ENCODE data around the gene CECR2.

CECR2 gene

DNA sequence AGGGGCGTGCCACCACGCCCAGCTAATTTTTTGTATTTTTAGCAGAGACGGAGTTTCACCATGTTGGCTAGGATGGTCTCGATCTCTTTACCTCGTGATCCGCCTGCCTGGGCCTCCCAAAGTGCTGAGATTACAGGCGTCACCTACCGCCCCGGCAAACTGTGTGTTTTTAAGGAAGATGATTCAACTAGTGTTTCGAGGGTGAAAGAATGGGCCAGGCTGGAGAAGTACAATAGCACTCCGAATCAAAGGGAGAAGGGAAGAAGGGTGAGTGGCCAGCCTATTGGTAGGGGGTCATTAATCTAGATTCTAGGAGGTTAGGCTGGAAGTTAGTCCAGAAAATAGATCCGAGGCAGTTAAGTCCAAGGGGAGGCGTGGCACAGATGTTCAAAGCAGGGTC, 2.9 kb upstream of the CECR2 start:
- TF ChIP-seq, protein P1, sequence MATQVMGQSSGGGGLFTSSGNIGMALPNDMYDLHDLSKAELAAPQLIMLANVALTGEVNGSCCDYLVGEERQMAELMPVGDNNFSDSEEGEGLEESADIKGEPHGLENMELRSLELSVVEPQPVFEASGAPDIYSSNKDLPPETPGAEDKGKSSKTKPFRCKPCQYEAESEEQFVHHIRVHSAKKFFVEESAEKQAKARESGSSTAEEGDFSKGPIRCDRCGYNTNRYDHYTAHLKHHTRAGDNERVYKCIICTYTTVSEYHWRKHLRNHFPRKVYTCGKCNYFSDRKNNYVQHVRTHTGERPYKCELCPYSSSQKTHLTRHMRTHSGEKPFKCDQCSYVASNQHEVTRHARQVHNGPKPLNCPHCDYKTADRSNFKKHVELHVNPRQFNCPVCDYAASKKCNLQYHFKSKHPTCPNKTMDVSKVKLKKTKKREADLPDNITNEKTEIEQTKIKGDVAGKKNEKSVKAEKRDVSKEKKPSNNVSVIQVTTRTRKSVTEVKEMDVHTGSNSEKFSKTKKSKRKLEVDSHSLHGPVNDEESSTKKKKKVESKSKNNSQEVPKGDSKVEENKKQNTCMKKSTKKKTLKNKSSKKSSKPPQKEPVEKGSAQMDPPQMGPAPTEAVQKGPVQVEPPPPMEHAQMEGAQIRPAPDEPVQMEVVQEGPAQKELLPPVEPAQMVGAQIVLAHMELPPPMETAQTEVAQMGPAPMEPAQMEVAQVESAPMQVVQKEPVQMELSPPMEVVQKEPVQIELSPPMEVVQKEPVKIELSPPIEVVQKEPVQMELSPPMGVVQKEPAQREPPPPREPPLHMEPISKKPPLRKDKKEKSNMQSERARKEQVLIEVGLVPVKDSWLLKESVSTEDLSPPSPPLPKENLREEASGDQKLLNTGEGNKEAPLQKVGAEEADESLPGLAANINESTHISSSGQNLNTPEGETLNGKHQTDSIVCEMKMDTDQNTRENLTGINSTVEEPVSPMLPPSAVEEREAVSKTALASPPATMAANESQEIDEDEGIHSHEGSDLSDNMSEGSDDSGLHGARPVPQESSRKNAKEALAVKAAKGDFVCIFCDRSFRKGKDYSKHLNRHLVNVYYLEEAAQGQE (IDR thresholded peaks at IDR 0.05; ENCODE audit: insufficient replicate concordance, low read depth): no peak
- TF ChIP-seq SPI1 (IDR thresholded peaks at IDR 0.05; ENCODE audit: borderline replicate concordance, low read depth) (no peak), GABPA (IDR thresholded peaks at IDR 0.05; ENCODE audit: low read depth) (no peak)
- TF ChIP-seq, protein P2, sequence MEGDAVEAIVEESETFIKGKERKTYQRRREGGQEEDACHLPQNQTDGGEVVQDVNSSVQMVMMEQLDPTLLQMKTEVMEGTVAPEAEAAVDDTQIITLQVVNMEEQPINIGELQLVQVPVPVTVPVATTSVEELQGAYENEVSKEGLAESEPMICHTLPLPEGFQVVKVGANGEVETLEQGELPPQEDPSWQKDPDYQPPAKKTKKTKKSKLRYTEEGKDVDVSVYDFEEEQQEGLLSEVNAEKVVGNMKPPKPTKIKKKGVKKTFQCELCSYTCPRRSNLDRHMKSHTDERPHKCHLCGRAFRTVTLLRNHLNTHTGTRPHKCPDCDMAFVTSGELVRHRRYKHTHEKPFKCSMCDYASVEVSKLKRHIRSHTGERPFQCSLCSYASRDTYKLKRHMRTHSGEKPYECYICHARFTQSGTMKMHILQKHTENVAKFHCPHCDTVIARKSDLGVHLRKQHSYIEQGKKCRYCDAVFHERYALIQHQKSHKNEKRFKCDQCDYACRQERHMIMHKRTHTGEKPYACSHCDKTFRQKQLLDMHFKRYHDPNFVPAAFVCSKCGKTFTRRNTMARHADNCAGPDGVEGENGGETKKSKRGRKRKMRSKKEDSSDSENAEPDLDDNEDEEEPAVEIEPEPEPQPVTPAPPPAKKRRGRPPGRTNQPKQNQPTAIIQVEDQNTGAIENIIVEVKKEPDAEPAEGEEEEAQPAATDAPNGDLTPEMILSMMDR (IDR thresholded peaks at IDR 0.05; ENCODE audit: insufficient read depth, low read length): no peak
- H3K27me3 ChIP-seq (ENCODE audit: insufficient read depth, poor library complexity, severe bottlenecking): peaks cover 33% of the 10 kb centered on the region
- DNase-seq (ENCODE audit: low read depth in 1 of 2, low spot score in 1 of 2): no peak
- H3K27ac ChIP-seq (replicated peaks): no peak overlapping the region
- no peak overlapping the region for H3K4me3 ChIP-seq (replicated peaks; ENCODE audit: insufficient read depth, low read length)

DNA sequence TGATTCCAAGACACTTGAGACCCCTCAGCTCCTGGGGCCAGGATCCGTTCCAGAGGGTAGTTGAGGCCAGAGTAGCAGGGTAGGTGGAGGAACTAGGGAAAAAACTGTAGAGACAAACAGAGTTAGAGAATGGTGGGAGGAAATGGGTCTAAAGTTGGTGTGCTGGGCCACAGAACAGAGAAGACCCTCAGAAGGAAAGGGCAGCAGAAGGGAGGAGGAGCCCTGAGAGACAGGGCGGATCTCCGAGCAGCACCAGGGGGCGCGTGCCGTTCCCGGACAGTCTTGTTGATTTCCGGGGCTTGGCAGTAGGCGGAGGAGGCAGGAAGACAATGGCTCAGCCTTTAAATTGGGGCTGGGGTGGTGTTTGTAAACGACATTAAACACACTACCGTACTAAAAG, 2.4 kb upstream of the CECR2 start:
- H3K27me3 ChIP-seq (ENCODE audit: insufficient read depth, poor library complexity, severe bottlenecking): peaks cover 38% of the 10 kb centered on the region
- peak in 1 of 2 experiments; percentile 10 for DNase-seq (ENCODE audit: low read depth in 1 of 2, low spot score in 1 of 2)
- TF ChIP-seq SPI1 (IDR thresholded peaks at IDR 0.05; ENCODE audit: borderline replicate concordance, low read depth) (no peak), GABPA (IDR thresholded peaks at IDR 0.05; ENCODE audit: low read depth) (no peak), POLR2AphosphoS5 (IDR thresholded peaks at IDR 0.05; ENCODE audit: low read depth) (no peak)
- TF ChIP-seq, protein P2 (IDR thresholded peaks at IDR 0.05; ENCODE audit: insufficient read depth, low read length): no peak
- TF ChIP-seq, protein P1 (IDR thresholded peaks at IDR 0.05; ENCODE audit: insufficient replicate concordance, low read depth): no peak
- no peak overlapping the region for H3K4me3 ChIP-seq (replicated peaks; ENCODE audit: insufficient read depth, low read length)
- no peak overlapping the region for H3K27ac ChIP-seq (replicated peaks)

DNA sequence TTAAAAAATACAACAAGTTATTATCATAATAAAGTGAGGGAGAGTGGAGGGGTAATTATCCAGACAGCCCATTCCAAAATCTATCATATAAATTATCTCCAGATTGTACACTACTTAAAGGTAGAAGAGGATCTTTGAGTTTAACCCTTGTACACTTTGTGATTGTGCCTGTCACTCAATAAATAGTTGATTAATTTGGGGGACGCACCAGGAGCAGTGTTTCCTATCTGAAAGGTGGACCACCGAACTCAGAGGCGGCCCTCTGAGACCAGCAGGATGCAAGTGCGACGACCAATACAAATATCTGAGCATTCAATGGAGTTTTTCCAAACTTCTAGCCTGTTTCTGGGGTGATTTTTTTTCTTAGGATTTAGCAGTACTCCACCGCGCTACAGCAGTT, 1.1 kb upstream of the CECR2 start:
- Histone ChIP-seq H3K27me3 (ENCODE audit: insufficient read depth, poor library complexity, severe bottlenecking) (peaks cover 48% of the 10 kb centered on the region), H3K4me3 (replicated peaks; ENCODE audit: insufficient read depth, low read length) (no peak overlapping the region), H3K27ac (replicated peaks) (no peak overlapping the region)
- no peak for DNase-seq (ENCODE audit: low read depth in 1 of 2, low spot score in 1 of 2)
- TF ChIP-seq, protein P2 (IDR thresholded peaks at IDR 0.05; ENCODE audit: insufficient read depth, low read length): no peak
- TF ChIP-seq GABPA (IDR thresholded peaks at IDR 0.05; ENCODE audit: low read depth): no peak
- TF ChIP-seq SPI1 (IDR thresholded peaks at IDR 0.05; ENCODE audit: borderline replicate concordance, low read depth): no peak
